Choroid plexus epithelial cell (primary cell): Measurements from ENCODE around the gene TSPAN5.

Source experiments
- DNase-seq: peaks from one replicate; pipeline ENCODE4 v3.0.0-alpha.2; 2010; ENCODE audit warnings: low read depth
- H3K4me3 ChIP-seq: 2 replicates; pipeline ENCODE4 v1.5.1; 2011; ENCODE audit warnings: low read depth, mild to moderate bottlenecking, control low read depth, low read length, moderate library complexity
- CTCF ChIP-seq: conservative IDR thresholded peaks from 2 replicates; pipeline ENCODE4 v1.5.1; 2011; ENCODE audit warnings: low read depth, mild to moderate bottlenecking, control low read depth, inconsistent platforms, low read length, moderate library complexity

TSPAN5 gene

GRCh38 chr4:98504091-98504490 lies 154.3 kb downstream of the TSPAN5 start:
- no peak for TF ChIP-seq CTCF
- H3K4me3 ChIP-seq = no peak overlapping the region
- DNase-seq = no peak

GRCh38 chr4:98503676-98504075 lies 154.7 kb downstream of the TSPAN5 start:
- DNase-seq = no peak
- no peak for TF ChIP-seq CTCF
- no peak overlapping the region for H3K4me3 ChIP-seq

- no peak for TF ChIP-seq CTCF
- DNase-seq = no peak
- H3K4me3 ChIP-seq = no peak overlapping the region
These were observed 155.8 kb downstream of the TSPAN5 start for GRCh38 chr4:98502624-98503023.

- no peak for DNase-seq
- no peak for TF ChIP-seq CTCF
- H3K4me3 ChIP-seq = no peak overlapping the region
These were observed 156.4 kb downstream of the TSPAN5 start for GRCh38 chr4:98502031-98502430.

GRCh38 chr4:98501383-98501782 lies 157.0 kb downstream of the TSPAN5 start:
- no peak for TF ChIP-seq CTCF
- DNase-seq = no peak
- H3K4me3 ChIP-seq = no peak overlapping the region

GRCh38 chr4:98498774-98499173 lies 159.6 kb downstream of the TSPAN5 start:
- DNase-seq = no peak
- TF ChIP-seq CTCF = no peak
- H3K4me3 ChIP-seq = no peak overlapping the region

GRCh38 chr4:98496152-98496845 lies 162.1 kb downstream of the TSPAN5 start:
- no peak overlapping the region for H3K4me3 ChIP-seq
- TF ChIP-seq CTCF = no peak
- DNase-seq = no peak
